GM19395 (cell line): ENCODE results near the gene TMCC1.
"Not testable (repeated sequence)": the region's sequence is repeated elsewhere in the genome, so short reads cannot be mapped to it uniquely, and the experiment has no call there.

Source experiments
- ATAC-seq: cut with Tn5 transposase; IDR thresholded peaks from one replicate; pipeline ENCODE4 v1.9.1; 2021; ENCODE audit warnings: mild to moderate bottlenecking, moderate library complexity; ENCODE audit not compliant: unreplicated experiment

Gene TMCC1

DNA sequence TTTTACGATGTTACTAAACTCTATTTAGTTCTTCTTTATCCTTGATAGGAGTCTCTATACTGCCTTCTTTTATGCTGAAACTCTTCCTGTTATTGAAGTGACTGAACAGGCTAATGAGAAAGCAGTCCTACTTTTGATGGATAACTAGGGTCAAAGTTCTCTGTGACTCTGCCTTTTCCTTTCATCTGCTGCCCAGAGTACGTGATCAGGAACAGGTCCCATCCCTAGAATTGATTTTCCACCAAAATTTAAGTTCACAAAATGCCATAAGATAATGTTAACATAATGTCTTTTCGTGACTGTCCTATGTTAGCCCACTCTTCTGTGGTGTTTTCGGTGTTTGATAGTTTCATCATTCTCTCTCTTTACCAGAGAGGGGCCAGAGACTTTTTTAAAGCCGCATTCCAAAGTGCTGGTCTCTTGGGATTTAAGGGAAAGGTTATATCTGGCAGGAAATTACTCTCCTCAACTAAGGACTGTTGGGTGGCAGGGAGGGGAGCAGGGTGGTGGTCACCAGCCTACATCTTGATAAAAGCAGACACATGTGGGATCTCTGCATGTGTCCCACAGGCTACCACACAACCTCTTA, 236.8 kb downstream of the TMCC1 start:
- ATAC-seq = no peak

DNA sequence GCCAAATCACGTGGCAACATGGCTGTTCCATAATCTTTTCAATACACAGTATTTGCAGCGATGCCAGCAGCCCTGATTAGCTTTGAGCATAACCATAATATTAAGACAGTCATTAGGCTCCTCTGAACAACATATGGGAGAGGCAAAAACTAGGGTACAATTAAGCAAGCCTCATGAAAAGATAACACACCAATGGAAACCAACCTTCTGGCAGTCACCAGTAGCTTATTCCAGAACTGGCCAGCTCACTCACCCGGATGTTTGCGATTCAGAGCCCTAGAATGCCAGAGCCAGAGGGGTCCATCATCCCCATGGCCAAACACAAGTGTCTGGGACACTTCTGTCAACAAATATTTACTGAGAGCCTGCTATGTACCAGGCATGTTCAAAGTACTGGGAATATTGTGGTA, 238.2 kb downstream of the TMCC1 start:
- no peak for ATAC-seq

DNA sequence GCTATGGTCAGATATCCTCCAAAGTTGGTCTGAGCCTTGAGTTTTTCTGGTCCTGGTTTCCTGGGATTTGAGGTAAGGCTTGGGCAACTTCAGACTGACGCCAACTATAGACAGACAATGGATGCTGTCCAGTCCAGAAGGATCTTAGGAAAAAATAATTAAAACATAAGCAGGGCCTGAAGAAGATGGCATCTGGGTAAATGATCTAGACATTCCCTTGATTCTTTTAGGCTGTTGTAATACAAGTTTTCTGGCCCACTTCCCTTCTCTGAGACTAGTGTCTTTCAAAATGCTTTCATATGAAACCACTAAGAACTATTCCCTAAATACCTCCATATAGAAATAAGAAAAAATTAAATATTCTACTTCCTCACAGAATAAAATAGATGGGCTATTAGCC, 239.4 kb downstream of the TMCC1 start:
- no peak for ATAC-seq

DNA sequence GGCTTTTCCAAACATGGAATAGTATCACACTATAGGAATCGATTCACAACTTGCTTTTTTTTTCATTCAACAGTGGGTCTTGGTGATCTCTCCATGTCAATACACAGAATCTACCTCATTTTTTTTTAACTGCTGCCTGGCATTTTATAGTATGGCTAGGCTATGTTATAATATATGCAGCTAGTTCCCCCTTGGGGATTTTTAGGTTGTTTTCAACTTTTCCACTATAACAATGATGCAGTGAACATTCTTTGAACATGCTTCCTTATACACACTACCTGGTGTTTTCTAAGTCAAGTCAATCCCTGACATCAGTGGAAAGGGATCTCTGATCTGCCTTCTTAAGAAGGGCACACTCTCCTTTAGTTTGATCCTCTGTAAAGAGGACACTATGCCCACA, 240.5 kb downstream of the TMCC1 start:
- no peak for ATAC-seq

DNA sequence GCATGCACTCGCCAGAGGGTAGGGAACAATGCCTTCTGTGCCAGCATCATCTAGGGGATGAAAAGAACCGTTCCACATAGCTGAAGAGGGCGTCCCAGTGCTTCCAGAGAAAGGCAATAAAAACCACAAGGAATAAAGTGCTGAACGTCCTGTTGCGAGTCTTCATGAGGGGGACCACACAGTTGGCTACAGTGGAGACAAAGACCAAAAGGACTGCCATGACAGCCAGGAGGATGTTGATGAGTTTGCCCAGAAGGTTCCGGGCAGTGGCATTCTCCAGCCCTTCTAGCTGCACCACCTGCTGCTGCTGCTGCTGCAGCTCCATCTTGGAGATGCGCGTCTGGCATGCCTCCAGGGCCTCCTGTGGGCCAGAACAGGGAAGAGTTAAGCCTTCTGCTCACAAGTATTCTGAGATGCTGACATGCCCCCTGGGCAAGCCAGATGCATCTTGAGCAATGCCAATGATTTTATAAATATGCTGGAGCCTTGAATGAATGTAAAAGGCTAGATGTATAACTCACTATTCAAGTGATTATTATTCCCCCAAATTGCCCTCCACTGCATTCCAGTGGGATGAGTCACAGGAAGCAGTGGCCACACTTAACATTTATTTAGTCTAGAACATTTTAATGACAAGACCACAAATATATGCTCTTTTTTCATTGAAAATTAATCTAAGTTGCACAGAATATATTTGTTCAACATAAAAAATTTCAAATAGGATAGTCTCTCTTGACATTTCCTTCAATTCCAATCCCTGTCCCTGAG, 241.9 kb downstream of the TMCC1 start:
- no peak for ATAC-seq

DNA sequence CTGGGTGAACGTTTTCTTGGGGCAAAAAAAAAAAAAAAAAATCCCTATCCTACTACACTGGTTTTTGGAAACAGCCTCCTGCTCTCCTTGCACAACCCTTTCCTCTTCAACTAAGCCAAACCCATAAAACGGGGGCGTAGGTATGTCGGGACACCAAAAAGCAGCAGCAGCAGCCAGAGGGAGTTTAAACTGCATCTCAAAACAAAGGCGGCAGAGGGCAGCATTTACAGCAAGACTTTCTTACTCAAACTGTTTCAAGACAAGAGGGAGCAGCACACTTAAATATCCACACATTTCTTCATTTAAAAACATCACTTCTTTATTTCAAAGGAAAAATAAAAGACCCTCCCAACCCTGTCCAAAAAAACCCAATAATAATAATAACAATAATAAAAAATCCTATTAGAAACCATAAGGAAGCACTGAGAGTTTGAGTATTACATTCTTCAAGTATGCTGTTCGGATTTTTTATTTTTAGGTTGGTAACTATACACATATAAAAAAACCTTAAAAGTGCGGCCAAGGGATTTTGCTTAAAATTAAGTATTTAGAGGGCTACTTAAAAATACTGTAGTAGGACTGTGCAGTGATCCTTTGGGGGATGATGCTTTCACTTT, 243.1 kb downstream of the TMCC1 start:
- ATAC-seq = no peak

DNA sequence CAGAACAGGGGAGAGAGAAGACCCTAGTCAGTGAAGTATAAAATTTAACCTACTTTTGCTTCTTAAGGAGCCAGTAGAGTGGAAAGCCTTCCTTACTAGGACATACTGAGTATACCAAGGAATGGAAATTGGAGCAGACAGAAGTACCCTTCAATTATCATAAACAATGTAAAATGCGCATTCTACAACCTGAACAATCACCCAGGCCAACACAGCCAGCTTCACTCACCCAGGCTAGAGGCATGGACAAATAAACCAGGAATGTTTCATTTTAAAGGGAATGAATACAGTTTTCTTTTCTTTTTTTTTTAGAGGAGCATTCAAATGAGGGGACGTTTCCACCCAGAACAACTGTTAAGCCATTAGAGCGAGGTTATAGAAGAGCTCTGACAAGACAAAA, 245.1 kb downstream of the TMCC1 start:
- no peak for ATAC-seq

DNA sequence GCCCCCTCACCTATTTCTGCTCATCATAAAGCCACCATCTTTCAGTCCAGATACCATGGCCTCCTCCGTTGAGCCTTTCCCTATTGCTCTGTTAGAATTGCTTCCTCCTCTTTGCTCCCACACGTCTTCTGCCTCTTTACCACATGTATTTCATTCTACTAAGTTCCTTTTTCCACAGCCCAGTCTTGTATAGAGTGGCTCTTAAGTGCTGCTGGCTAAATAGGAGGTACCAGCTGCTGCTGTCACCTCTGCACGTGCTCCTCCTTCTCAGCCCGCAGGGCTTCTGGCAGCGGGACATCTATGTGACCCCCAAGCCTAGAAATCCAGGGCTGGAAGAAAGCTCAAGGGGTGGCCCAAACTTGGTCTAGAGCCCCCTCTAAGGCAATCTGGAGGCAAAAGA, 248.2 kb downstream of the TMCC1 start:
- ATAC-seq = no peak

DNA sequence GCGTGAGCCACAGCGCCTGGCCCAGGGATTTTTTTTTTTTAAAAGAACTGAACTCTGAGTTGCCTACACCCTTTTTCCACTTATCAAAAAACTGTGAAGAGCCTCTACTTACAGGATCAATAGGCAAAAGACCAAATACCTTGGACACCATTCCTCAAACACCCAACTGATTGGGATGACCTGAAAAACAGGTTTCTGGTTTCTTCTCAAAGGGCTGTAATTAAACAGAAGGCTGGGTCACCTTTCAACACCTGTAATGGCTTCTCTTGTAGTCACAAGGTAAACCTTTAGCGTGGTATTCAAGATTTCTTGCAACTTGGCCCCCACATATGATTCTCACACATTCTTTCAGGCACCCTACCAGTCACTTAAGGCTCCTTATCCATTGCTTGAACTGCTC, 248.7 kb downstream of the TMCC1 start:
- no peak for ATAC-seq

DNA sequence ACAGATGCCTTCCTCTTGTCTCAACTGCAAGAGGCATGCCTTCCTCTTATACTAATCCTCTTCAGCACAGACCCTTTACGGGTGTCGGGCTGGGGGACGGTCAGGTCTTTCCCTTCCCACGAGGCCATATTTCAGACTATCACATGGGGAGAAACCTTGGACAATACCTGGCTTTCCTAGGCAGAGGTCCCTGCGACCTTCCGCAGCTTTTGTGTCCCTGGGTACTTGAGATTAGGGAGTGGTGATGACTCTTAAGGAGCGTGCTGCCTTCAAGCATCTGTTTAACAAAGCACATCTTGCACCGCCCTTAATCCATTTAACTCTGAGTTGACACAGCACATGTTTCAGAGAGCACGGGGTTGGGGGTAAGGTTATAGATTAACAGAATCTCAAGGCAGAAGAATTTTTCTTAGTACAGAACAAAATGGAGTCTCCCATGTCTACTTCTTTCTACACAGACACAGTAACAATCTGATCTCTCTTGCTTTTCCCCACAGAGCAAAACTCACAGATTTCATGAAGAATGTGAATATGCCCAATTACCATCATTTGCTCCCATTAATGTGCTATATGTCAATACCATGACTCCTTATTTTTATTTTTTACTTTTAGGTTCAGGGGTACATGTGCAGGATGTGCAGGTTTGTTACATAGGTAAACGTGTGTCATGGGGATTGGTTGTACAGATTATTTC, 251.8 kb downstream of the TMCC1 start:
- ATAC-seq = not testable (repeated sequence)

DNA sequence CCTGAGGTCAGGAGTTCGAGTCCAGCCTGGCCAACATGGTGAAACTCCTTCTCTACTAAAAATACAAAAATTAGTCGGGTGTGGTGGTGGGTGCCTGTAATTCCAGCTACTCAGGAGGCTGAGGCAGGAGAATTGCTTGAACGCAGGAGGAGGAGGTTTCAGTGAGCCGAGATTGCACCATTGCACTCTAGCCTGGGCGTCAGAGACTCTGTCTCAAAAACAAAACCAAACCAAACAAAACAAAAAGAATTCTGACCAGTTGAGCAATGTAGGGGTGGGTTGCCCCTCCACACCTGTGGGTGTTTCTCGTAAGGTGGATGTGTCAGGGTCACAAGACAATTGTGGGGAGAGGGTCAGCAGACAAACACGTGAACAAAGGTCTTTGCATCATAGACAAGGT, 252.5 kb downstream of the TMCC1 start:
- ATAC-seq = not testable (repeated sequence)

DNA sequence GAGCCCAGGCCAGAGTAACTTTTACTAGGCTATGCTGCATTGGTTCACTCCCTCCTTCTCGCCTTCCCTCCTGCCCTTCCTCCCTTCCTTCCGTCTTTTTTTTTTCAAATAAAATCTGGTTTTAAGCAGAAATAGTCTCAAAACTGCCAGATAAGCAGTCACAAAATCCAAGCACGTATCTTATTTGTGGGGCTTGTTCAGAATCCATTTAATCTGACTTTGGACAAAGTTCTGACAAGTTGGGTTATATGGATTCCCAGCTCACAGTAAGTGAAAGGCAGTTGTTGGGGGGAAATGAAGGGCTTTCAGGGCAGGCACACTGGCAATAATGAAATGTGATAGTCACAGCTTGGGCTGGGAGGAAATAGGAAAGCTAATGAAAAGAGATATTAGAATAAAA, 255.0 kb downstream of the TMCC1 start:
- ATAC-seq = no peak

DNA sequence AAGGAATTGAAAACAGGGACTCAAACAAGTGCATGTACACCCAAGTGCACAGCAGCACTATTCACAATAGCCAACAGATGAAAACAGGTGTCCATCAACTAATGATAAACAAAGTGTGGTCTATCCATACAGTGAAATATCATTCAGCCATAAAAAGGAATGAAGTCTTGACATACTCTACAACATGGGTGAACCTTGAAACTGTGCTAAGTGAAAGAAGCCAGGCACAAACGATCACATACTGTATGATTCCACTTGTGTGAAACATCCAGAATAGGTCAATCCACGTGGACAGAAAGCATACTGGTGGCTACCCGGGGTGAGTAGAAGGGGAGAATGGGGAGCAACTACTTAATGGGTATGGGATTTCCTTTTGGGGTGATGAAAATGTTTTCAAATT, 257.4 kb downstream of the TMCC1 start:
- ATAC-seq = no peak

DNA sequence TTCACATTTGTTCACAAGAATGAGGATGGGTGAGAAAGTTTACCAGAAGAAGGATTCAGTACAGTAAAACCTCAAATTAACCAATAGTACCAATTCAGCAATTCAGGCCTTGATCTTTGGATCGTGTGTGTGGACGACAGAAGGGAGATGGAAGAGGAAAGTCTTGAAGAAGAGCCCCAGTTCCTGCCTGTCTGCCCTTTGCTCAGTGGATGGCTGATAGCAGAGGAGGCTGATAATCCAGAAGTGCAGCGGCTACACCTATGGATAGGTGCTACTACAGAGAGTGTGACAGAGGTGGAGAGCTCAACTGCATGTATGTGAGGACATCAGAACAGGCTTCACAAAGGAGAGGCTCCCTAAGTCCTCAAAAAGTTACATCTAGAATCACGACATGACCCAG, 257.9 kb downstream of the TMCC1 start:
- no peak for ATAC-seq

DNA sequence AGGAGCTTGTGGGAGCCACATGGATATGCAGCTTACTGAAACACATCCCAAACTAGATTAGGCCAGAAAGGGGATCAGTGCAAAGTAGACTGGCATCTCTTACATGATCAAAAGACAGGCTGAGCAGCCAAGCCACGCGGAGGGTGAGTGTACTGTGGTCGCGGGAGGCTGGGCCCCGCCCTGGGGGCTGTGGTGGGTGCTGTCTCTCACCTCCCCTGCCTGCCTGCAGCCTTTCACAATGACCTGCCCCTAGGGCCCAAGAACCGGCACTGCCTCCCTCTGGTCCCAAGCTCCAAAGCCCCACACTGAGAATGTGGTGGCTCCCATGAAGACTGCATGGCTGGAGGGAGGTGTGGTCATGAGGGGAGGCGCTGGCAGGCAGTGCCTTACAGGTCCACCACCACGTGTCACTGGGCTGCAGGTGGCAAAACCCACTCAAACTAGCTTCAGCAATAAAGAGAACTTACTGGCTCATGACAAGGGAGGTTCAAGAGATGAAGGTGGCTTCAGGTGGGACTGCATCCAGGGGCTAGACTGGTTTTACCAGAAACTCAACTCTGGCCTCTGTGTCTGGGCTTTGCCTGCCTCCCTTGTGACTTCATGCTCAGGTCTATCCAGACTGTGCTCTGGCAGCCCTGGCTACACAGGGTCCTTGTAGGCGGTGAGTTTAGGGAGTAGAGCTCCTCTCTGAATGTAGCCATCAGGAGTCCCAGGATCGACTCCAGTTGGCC, 259.6 kb downstream of the TMCC1 start:
- ATAC-seq = no peak

DNA sequence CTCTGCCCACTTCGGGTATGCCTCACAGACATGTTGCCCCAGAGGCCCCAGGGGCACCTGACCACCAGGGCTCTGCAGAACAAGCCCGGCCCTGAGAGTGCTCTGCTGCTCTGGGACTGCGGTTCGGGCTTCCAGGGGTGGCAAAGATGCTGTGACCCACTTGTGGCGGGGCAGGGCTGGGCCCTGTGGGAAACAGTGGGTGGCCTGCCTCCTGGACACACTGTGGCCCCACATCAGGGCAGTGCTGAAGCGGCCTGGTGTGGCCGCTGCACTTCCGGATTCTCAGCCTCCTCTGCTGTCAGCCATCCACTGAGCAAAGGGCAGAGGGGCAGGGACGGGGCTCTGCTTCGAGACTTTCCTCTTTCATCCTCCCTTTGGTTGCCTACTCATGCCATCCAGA, 260.5 kb downstream of the TMCC1 start:
- ATAC-seq = no peak

DNA sequence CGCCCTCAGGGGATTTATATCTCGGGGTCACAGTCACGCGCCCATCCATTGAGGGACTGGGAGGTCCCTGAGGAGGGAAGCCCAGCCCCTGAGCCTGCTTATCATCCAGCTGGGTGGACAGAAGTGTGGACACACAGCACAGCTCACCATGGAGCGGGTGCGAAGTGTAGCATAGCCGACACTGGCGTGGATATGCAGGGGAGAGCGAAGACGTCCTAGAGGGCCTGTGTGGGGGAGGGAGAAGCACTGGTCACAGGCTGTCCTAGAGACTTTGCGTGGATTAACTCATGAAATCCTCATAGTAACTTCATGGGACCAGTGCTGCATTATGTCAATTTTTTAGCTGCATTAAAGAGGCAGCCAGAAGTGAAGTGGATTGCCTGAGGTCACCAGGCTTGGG, 261.0 kb downstream of the TMCC1 start:
- ATAC-seq = no peak

DNA sequence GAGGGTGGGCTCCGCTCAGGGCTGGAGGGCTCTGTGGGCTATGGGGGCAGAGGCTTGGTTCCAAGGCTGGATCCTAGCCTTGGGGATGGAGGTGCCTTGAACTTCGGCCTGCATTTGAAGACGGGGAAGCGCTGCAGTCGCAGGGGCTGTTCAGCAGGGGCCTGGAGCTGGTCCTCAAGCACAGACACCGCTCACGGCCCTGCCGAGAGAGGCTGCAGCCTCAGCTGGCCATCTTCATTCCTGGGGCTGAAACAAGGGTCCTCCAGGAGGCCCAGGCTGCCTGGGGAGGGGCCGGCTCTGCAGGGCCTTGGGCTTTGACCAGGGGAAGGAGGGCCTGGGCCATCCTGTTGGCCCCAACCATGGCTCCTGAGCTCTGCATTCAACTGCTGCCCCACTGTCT, 261.5 kb downstream of the TMCC1 start:
- no peak for ATAC-seq

DNA sequence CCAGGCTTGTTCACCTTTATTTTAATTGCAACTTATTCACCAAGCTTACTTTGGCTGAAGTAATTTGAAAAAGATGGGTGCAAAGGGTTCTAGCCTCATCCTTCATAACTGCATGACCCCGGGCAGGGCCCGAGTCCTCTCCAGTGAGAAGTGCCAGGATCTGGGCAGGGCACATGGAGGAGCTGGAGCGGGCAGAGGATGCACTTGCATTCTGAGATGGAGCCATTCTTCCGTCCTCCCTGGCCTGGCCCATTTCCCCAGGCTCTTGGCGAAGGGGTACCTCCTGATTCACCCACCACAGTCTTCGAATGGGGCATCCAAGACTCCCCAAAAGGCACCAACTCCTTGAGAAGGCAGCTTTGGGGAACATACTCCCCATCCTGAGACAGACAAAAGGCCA, 264.5 kb downstream of the TMCC1 start:
- ATAC-seq = no peak

DNA sequence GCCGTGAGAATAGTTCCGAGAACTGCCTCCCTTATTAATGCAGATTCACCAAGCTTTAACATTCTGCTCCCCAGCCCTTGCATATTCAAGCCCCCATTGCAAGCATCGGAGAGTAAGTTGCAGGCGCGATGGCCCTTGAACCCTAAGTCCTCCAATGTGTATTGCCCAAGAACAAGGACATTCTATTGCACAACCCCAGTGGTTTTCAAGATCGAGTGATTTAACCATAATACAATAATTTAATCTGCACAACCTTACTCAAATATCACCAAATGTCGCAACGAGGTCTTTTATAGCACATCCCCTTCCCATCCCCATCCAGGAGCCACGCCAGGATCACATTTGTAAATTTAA, 265.4 kb downstream of the TMCC1 start:
- no peak for ATAC-seq
